IMR-90 (cell line): Measurements from ENCODE around the gene MAPK8IP1.

Experiments used
- CTCF ChIP-seq: conservative IDR thresholded peaks from 2 replicates; pipeline ENCODE4 v1.5.1; 2012; ENCODE audit warnings: mild to moderate bottlenecking, low read depth, low read length, improper control_type of control experiment
- FOS ChIP-seq: fragments of 150-350 bp; IDR thresholded peaks from 2 replicates; pipeline ENCODE4 v1.6.1; 2016; ENCODE audit warnings: low read depth, low read length
- MAZ ChIP-seq: IDR thresholded peaks from 2 replicates; pipeline ENCODE4 v1.6.1; 2012; ENCODE audit warnings: low read depth, mild to moderate bottlenecking, low read length, improper control_type of control experiment, moderate library complexity, borderline replicate concordance
- POLR2A ChIP-seq: IDR thresholded peaks from 2 replicates; pipeline ENCODE4 v1.6.1; 2012; ENCODE audit warnings: mild to moderate bottlenecking, low read depth, low read length
- SMC3 ChIP-seq: fragments of 150-350 bp; IDR thresholded peaks from 2 replicates; pipeline ENCODE4 v1.6.1; 2016; ENCODE audit warnings: low read depth, mild to moderate bottlenecking, antibody characterized with exemption, low read length, moderate library complexity

GRCh38 chr11:45929486-45930030 lies 44.1 kb downstream of the MAPK8IP1 start:
- TF ChIP-seq CTCF, result no peak
- no peak for TF ChIP-seq SMC3
- no peak for TF ChIP-seq FOS
- TF ChIP-seq MAZ, result no peak
- no peak for TF ChIP-seq POLR2A
